22Rv1 (cell line): ENCODE data around the gene FLACC1.

Source experiments
- ZFX ChIP-seq: fragments of 450-650 bp; IDR thresholded peaks from 2 replicates; pipeline ENCODE4 v1.6.1; 2017; ENCODE audit warnings: antibody characterized with exemption, borderline replicate concordance
- TF ChIP-seq, protein P1 (sequence below): fragments of 450-650 bp; IDR thresholded peaks from 2 replicates; pipeline ENCODE4 v1.5.1; 2017; ENCODE audit warnings: mild to moderate bottlenecking

DNA sequence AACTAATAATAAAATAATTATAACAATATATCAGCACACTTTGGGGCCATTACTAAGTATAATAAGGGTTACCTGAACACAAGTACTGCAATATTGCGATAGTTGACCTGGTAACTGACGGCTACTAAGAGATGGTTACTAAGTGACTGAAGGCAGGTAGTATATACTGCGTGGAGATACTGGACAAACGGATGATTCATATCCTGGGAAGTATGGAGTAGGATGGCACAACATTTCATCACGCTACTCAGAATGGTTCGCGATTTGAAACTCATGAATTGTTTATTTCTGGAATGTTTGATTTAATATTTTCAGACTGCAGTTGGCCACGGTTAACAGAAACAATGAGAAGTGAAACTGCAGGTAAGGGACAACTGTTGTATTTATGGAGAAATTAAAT lies 39.5 kb upstream of the FLACC1 start:
- TF ChIP-seq, protein P1, sequence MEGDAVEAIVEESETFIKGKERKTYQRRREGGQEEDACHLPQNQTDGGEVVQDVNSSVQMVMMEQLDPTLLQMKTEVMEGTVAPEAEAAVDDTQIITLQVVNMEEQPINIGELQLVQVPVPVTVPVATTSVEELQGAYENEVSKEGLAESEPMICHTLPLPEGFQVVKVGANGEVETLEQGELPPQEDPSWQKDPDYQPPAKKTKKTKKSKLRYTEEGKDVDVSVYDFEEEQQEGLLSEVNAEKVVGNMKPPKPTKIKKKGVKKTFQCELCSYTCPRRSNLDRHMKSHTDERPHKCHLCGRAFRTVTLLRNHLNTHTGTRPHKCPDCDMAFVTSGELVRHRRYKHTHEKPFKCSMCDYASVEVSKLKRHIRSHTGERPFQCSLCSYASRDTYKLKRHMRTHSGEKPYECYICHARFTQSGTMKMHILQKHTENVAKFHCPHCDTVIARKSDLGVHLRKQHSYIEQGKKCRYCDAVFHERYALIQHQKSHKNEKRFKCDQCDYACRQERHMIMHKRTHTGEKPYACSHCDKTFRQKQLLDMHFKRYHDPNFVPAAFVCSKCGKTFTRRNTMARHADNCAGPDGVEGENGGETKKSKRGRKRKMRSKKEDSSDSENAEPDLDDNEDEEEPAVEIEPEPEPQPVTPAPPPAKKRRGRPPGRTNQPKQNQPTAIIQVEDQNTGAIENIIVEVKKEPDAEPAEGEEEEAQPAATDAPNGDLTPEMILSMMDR: no peak
- no peak for TF ChIP-seq ZFX
